HAP-1 (cell line): Measurements from ENCODE around the gene TSPO2.

Experiments used
- DNase-seq, 2 experiments: peaks; one replicate each; pipeline ENCODE4 v3.0.0-alpha.2; 2016 to 2020; ENCODE audit warnings: low spot score in 2 of 2
- H3K27me3 ChIP-seq: fragments of 250-450 bp; sonication (Bioruptor Pico); 2 replicates; pipeline ENCODE4 v1.5.1; 2020; ENCODE audit warnings: low read depth, mild to moderate bottlenecking, moderate library complexity
- H3K36me3 ChIP-seq: fragments of 250-450 bp; sonication (Bioruptor Pico); replicated peaks from 2 replicates; pipeline ENCODE4 v1.5.1; 2020; ENCODE audit warnings: mild to moderate bottlenecking
- H3K4me1 ChIP-seq: fragments of 250-450 bp; sonication (Bioruptor Pico); 2 replicates; pipeline ENCODE4 v1.5.1; 2020; ENCODE audit warnings: mild to moderate bottlenecking
- H3K4me3 ChIP-seq: fragments of 250-450 bp; sonication (Bioruptor Pico); 2 replicates; pipeline ENCODE4 v1.5.1; 2020; ENCODE audit warnings: mild to moderate bottlenecking, moderate library complexity
- H3K9me3 ChIP-seq: fragments of 250-450 bp; sonication (Bioruptor Pico); 2 replicates; pipeline ENCODE4 v1.5.1; 2020; ENCODE audit warnings: mild to moderate bottlenecking, moderate library complexity
- in situ Hi-C: fragments of 300-500 bp; cut with MboI; formaldehyde crosslinking; loops from 3 replicates; pipeline ENCODE4 v1.14.3; 2020; ENCODE audit warnings: low sequenced_read_pairs, inconsistent platforms, mixed read lengths

Gene TSPO2

DNA sequence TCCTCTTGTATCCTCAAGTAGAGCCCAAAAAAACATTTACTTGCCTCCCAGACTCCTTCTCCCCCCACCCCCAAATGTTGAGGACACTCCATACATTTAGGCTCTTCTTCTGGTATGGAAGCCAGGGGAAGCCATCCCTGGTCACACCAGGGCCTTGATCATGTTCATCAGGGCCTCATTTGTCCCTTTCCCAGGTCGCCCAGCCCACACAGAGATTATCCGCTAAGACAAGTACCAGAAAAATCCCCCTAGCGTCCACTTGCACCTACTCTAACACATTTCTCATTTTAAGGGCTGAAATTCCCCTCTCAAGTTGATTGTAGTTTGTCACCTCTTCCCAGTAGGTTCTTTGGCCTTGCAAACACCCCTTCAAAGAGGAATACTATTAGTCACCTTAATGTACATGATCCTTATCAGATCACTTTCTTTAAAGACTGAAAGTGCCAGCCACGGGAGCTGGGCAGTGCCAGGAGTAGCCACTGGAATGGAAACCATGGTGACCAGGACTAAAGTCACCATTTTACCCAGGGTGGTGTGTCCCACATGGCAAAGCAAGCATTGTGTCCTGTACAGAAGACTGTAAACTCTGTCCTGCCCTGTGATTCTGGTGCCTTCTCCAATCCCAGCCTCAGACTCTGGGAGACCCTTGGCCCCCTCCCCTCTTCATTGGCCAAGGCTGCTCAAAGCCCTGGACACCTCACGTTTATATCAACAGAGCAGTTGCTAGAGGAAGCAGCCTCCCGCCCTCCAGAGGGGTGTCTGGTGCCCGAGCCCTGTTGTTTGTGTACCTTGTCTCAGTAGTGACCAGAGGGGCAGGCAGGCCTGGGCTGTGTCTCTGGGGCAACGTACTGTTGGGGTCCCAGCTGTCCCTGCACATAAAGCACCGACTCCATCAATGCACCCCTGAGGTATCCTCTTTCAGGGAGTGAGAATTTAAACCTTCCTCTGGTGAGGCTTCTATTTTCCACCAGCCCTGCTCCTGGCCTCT lies 5.8 kb downstream of the TSPO2 start:
- in situ Hi-C loops = loop anchor here (25.0 kb wide), 1 partner anchor 1711 kb away; no protein-coding TSS in a partner anchor
- no peak overlapping the region for H3K4me3 ChIP-seq
- H3K27me3 ChIP-seq = no peaks in the 10 kb centered on the region
- no peaks in the 10 kb centered on the region for H3K36me3 ChIP-seq
- H3K9me3 ChIP-seq = no peaks in the 10 kb centered on the region
- DNase-seq = no peak
- H3K4me1 ChIP-seq = no peaks in the 10 kb centered on the region

DNA sequence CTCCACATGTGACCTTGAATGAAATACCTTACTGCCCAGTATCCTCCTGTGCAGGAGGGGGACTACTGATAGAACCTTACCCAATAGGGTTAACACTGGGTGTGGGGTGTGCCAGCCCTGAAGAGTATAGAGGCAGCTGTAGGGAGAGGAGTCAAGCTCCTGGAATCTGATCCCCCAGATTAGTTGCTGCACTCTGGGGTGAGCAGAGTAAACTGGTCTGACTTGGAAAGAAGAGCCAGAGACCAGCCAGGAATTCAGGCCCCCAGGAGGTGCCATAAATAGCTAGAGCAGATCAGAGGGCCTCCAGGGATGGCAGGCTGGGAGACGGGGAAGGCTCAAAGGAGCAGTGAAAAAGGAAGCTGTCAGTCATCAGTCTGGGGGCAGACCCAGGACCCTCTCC lies 7.3 kb downstream of the TSPO2 start:
- Histone ChIP-seq H3K9me3 (no peaks in the 10 kb centered on the region), H3K4me1 (no peaks in the 10 kb centered on the region), H3K36me3 (no peaks in the 10 kb centered on the region), H3K4me3 (no peak overlapping the region), H3K27me3 (no peaks in the 10 kb centered on the region)
- DNase-seq = no peak
- in situ Hi-C loops = loop anchor here (25.0 kb wide), 1 partner anchor 1712 kb away; no protein-coding TSS in a partner anchor

DNA sequence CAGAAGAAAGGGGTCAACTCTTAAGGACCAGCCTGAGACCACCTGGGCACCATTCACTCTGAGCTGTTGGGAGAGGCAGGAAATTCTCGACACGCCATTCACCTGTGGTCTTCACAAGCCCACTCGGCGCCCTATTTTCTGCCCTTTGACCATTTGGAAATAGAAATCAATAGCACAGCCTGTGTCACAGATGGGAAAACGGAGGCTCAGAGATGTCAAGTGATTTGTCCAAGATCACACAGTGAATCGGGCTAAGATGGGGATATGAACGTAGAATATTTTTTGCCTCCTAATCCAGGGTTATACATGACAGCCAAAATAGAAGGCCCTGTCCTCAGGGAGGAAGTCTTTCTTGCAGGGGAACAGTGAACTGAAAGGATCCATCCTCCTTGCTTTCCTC lies 7.7 kb downstream of the TSPO2 start:
- H3K9me3 ChIP-seq = no peaks in the 10 kb centered on the region
- no peak overlapping the region for H3K4me3 ChIP-seq
- no peaks in the 10 kb centered on the region for H3K4me1 ChIP-seq
- no peaks in the 10 kb centered on the region for H3K36me3 ChIP-seq
- no peak for DNase-seq
- in situ Hi-C loops = loop anchor here (25.0 kb wide), 1 partner anchor 1713 kb away; no protein-coding TSS in a partner anchor
- no peaks in the 10 kb centered on the region for H3K27me3 ChIP-seq

DNA sequence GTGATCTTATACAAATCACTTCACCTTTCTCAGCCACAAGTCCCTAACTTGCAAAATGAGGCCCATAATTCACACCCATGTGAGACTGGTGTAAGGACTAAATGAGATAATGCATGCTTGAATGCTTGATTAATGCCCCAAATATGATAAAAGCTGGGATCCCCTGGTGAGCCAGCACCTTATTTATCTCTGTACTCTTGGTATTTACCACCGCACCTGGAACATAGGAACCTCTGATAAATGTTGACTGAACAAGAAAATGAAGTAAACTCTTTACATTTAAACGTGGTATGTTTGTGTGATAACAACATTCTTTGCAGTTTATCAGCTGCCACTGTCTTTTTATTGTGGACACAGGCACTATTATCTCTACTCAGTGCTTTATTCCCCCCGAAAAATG lies 8.3 kb downstream of the TSPO2 start:
- H3K27me3 ChIP-seq = no peaks in the 10 kb centered on the region
- no peaks in the 10 kb centered on the region for H3K9me3 ChIP-seq
- in situ Hi-C loops = no loop called here
- DNase-seq = no peak
- no peak overlapping the region for H3K4me3 ChIP-seq
- no peaks in the 10 kb centered on the region for H3K4me1 ChIP-seq
- no peaks in the 10 kb centered on the region for H3K36me3 ChIP-seq

DNA sequence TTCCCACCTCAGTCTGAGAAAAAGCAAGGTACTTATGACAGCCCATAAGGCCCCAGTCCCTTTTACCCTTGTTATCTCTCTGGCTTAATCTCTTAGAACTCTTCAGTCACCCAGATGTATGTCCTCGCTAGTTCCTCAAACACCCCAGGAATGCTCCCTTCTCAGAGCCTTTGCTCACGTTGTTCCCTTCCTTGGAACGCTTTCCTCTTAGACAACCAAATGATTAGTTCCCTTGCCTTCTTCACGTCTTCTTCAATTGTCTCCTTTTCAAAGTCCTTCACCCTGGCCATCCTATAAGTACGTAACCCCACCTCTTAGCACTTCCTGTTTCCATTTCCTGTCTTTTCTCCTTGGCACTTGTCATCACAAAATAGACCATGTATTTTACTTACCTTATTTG lies 9.6 kb downstream of the TSPO2 start:
- no peaks in the 10 kb centered on the region for H3K9me3 ChIP-seq
- in situ Hi-C loops = no loop called here
- H3K27me3 ChIP-seq = no peaks in the 10 kb centered on the region
- H3K4me1 ChIP-seq = no peaks in the 10 kb centered on the region
- no peak for DNase-seq
- H3K4me3 ChIP-seq = no peak overlapping the region
- no peaks in the 10 kb centered on the region for H3K36me3 ChIP-seq

DNA sequence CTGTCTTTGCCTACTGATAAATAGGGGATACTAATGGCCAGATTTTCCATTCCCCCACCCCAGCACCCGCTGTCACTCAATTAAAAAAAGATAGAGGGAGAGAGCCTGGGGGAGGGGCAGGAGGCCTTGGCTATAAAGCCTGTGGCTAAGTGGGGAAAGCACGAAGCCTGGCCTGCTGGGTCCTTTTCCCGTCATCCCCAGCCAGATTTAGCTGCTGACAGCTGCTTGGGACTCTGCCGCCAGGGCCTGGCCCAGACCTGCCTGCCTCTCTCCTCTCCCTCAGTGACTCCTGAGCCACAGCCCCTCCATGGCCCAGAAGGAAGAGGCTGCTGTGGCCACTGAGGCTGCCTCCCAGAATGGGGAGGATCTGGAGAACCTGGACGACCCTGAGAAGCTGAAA lies 10.8 kb downstream of the TSPO2 start, which contains the start of gene APOBEC2:
Gene APOBEC2 (plus strand): TSS at position 162 of the 400 bp plus-strand sequence. CDS start 146 bp downstream, at position 308.
- H3K36me3 ChIP-seq = no peaks in the 10 kb centered on the region
- H3K4me1 ChIP-seq = no peaks in the 10 kb centered on the region
- no peak within 1 kb of the TSS for H3K4me3 ChIP-seq
- DNase-seq = no peak
- in situ Hi-C loops = no loop called here
- H3K9me3 ChIP-seq = no peaks in the 10 kb centered on the region
- no peaks in the 10 kb centered on the region for H3K27me3 ChIP-seq

DNA sequence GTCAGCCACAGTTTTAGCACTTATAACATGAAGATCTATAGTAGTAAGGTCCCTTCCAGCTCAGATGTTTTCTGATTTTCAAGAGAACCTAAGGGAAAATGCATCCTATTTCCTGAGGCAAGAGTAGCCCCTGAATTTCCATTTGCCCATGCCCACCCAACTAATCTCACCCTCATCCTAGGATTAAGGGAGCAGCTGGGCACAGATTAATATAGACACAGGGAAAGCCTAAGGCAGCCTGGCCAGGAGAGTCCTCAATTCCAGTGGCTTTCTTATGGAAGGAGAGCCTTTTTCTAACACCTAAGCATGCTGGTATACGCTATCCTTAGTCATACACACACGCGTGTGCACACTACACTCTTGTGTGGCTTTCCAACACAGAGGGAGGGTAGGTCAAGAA lies 12.2 kb downstream of the TSPO2 start:
- Histone ChIP-seq H3K36me3 (no peaks in the 10 kb centered on the region), H3K4me3 (no peak overlapping the region), H3K9me3 (no peaks in the 10 kb centered on the region), H3K4me1 (no peaks in the 10 kb centered on the region), H3K27me3 (no peaks in the 10 kb centered on the region)
- no peak for DNase-seq
- in situ Hi-C loops = no loop called here

DNA sequence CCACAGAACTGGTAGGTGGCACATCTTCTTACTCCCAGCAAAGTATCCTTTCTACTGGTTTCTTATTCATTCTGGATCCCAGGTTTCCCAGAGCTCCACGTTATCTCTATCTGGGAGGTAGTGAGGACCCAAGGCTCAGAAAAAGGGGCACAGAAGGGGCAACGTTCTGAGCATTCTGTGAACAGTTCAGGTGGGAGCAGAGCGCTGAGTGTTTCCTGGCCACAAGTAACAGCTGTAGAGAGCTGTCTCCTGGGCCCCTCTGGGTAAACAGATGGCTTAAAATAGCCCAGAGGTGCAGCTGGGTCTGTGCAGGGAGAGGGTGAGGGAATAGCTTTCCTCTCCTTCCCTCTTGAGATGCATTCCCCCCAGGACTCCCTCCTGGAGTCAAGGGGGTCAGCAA lies 12.9 kb downstream of the TSPO2 start:
- in situ Hi-C loops = no loop called here
- DNase-seq = no peak
- Histone ChIP-seq H3K36me3 (no peaks in the 10 kb centered on the region), H3K4me3 (no peak overlapping the region), H3K4me1 (no peaks in the 10 kb centered on the region), H3K27me3 (no peaks in the 10 kb centered on the region), H3K9me3 (no peaks in the 10 kb centered on the region)

DNA sequence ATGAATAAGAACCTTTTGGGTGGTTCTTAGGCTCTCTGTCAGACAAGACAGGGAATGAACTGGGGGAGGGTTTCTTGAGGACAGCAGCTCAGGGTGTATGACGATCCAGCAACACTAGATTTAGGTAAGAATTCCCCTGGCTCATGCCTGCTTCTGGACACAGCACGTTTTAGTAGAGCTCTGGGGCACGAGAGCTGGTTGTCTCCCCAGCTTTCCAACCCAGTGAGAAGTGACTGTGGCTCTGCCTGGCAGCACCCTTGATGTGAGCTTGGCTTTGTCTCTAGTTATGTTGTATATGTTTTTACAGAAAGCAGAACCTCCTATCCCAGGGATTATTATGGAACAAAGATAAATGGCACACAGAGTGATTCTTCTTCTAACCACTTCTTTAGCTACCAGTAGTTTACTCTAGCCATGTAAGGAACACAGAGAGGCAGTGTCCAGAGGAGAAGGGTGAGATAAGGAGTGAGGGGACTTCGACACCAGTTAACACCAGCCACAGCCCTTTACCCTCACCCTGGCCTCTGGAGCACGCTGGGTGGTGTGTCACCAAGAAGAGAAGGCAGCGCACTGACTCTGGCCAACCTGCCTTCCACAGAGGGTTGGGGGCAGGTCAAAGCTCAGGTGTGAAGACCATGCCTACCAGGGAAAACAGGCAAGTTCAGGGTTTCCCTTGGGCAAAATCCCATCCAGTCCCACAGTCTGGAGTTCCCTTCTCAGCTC lies 14.7 kb downstream of the TSPO2 start:
- no peak for DNase-seq
- in situ Hi-C loops = no loop called here
- Histone ChIP-seq H3K36me3 (no peaks in the 10 kb centered on the region), H3K27me3 (no peaks in the 10 kb centered on the region), H3K9me3 (no peaks in the 10 kb centered on the region), H3K4me1 (no peaks in the 10 kb centered on the region), H3K4me3 (no peak overlapping the region)

DNA sequence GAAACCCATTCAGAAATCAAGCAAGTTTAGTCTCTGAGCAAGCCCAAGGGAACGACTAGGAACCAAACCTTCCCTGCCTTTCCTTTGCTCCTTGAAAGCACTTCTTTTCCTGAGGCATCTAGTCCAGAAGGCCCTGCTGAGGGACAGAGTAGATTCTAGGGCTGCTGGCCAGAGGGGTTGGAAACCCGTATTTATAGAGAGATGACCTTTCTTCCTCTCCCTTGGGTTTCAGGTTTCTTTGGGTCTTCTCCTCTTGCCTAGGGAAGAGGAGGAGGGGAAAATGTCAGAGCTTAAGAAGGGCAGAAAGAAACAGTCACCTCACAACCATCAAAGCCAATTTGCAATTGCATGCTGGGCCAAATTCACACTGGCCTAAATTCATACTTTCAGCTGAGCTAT lies 16.5 kb downstream of the TSPO2 start:
- no peaks in the 10 kb centered on the region for H3K9me3 ChIP-seq
- DNase-seq = no peak
- no peaks in the 10 kb centered on the region for H3K27me3 ChIP-seq
- no peak overlapping the region for H3K4me3 ChIP-seq
- H3K4me1 ChIP-seq = no peaks in the 10 kb centered on the region
- in situ Hi-C loops = no loop called here
- no peaks in the 10 kb centered on the region; the same call in 1 of the 2 replicates for H3K36me3 ChIP-seq

DNA sequence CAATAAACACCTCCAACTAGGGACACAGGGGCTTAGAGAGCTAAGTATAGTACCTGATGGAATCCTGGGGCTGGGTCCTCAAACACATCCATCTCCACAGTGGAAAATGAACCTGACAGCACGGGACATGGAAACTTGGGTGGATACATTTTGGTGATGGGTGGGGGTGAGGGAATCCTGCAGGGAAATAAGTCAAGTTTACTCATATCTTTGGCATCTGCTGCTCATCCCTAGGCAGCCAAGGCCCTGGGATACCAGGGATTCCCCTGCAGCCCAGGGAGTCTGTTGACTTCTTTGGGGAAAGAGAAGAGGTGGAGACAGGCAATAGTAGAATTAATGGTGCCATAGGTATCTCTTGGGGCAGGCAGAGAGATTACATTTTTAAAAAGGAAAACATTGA lies 17.3 kb downstream of the TSPO2 start:
- DNase-seq = no peak
- H3K4me1 ChIP-seq = no peaks in the 10 kb centered on the region
- no peak overlapping the region for H3K4me3 ChIP-seq
- H3K9me3 ChIP-seq = no peaks in the 10 kb centered on the region
- in situ Hi-C loops = no loop called here
- peaks cover 4% of the 10 kb centered on the region for H3K36me3 ChIP-seq
- no peaks in the 10 kb centered on the region for H3K27me3 ChIP-seq

DNA sequence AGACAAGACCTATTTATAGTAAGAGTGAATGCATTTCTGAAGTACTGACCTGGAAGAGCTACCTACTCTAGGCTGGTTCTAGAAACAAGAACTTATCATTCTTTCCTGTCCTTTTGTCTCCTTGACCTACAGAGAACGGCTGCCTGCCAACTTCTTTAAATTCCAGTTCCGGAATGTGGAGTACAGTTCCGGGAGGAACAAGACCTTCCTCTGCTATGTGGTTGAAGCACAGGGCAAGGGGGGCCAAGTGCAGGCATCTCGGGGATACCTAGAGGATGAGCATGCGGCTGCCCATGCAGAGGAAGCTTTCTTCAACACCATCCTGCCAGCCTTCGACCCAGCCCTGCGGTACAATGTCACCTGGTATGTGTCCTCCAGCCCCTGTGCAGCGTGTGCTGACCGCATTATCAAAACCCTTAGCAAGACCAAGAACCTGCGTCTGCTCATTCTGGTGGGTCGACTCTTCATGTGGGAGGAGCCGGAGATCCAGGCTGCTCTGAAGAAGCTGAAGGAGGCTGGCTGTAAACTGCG lies 19.0 kb downstream of the TSPO2 start:
- Histone ChIP-seq H3K9me3 (no peaks in the 10 kb centered on the region), H3K27me3 (no peaks in the 10 kb centered on the region), H3K36me3 (peaks cover 14% of the 10 kb centered on the region), H3K4me1 (no peaks in the 10 kb centered on the region), H3K4me3 (no peak overlapping the region)
- in situ Hi-C loops = no loop called here
- no peak for DNase-seq

DNA sequence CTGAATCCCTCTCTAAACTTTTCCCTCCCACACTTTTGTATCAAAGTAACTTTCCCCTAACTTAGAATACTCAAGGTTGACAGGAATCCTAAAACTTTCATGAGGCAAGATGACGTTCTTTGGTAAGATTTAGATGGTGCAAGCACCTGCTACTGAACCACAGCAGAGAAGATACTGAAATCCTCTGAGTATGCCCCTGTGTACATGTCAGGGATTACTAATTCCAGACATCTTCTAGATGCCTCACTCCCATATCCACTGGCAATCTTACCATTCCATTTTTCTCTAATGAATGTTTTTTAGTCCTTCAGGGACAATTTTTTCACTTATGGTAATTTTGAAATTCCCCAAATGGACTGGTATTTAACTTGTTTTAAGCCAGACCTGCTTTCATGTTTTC lies 19.8 kb downstream of the TSPO2 start:
- no peaks in the 10 kb centered on the region for H3K4me1 ChIP-seq
- peaks cover 16% of the 10 kb centered on the region for H3K36me3 ChIP-seq
- in situ Hi-C loops = no loop called here
- H3K27me3 ChIP-seq = no peaks in the 10 kb centered on the region
- H3K4me3 ChIP-seq = no peak overlapping the region
- no peak for DNase-seq
- H3K9me3 ChIP-seq = no peaks in the 10 kb centered on the region

DNA sequence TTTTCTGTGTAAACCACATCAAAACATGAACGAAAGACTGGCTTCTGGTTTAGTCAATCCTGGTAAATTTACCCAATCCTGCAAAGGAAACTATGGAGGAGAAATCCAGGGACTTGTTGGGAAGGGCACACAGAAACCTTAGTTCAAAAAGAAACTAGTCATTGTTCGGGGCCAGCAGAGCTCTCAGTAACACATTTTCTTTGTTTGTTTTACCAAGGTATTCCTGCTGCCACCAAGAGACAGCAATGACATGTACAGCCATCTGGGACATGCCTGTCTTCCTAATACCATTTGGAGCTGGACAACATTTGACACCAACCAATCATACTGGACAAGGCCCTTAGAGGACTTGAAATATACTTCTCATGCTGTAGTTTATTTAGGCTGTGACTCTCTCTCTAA lies 21.6 kb downstream of the TSPO2 start:
- no peaks in the 10 kb centered on the region for H3K4me1 ChIP-seq
- DNase-seq = no peak
- peaks cover 22% of the 10 kb centered on the region for H3K36me3 ChIP-seq
- H3K4me3 ChIP-seq = no peak overlapping the region
- no peaks in the 10 kb centered on the region for H3K9me3 ChIP-seq
- in situ Hi-C loops = no loop called here
- no peaks in the 10 kb centered on the region for H3K27me3 ChIP-seq
